H1 (cell line): Measurements from ENCODE around the gene PHF13. TPM values are rescaled to one million over a fixed set of nuclear protein-coding genes. Genes with fewer than 3 reads are reported as not detected.

ENCODE experiments used
- CTCF ChIA-PET: fragments of 300-600 bp; sonication (Branson Sonifier 250); formaldehyde crosslinking; loops from one replicate; lab custom pipeline; 2021; ENCODE audit not compliant: partially characterized antibody; lab: Charles Lee
- POLR2A ChIA-PET: fragments of 300-600 bp; sonication (Branson Sonifier 250); formaldehyde crosslinking; loops from one replicate; lab custom pipeline; 2021; ENCODE audit warnings: inconsistent platforms; ENCODE audit not compliant: partially characterized antibody; lab: Charles Lee
- DNase-seq, 2 experiments: peaks; one replicate each; pipeline versions ENCODE4 v3.0.0 to v3.0.0-alpha.2; 2010 to 2022; ENCODE audit warnings: low spot score in 2 of 2, low read depth in 1 of 2, mixed read lengths in 1 of 2
- FAIRE-seq: peaks from 2 replicates; lab custom pipeline; 2011; peaks lifted over from hg19 to GRCh38; lab: Jason Lieb, UNC
- H2AFZ ChIP-seq: 2 replicates; pipeline ENCODE4 v1.8.1; 2012; ENCODE audit warnings: low read length, inconsistent platforms
- H2AK5ac ChIP-seq: 2 replicates; pipeline ENCODE4 v1.6.1; 2013; ENCODE audit warnings: low read depth, low read length
- H2BK120ac ChIP-seq: replicated peaks from 2 replicates; pipeline ENCODE3; 2013; ENCODE audit warnings: low read depth, low read length, inconsistent platforms
- H2BK12ac ChIP-seq: 2 replicates; pipeline ENCODE4 v1.6.1; 2013; ENCODE audit warnings: low read depth, low read length
- H2BK15ac ChIP-seq: 2 replicates; pipeline ENCODE4 v1.6.1; 2013; ENCODE audit warnings: low read length
- H2BK20ac ChIP-seq: 2 replicates; pipeline ENCODE4 v1.6.1; 2013; ENCODE audit warnings: low read length
- H2BK5ac ChIP-seq: 2 replicates; pipeline ENCODE4 v1.6.1; 2013; ENCODE audit warnings: low read depth, low read length
- H3K14ac ChIP-seq: 2 replicates; pipeline ENCODE4 v1.6.1; 2013; ENCODE audit warnings: inconsistent platforms; ENCODE audit not compliant: insufficient read length
- H3K18ac ChIP-seq: 2 replicates; pipeline ENCODE4 v1.6.1; 2013; ENCODE audit warnings: low read length; ENCODE audit errors: extremely low read depth
- H3K23ac ChIP-seq: 2 replicates; pipeline ENCODE4 v1.6.1; 2013; ENCODE audit warnings: inconsistent platforms; ENCODE audit not compliant: insufficient read length
- H3K23me2 ChIP-seq: 2 replicates; pipeline ENCODE4 v1.6.1; 2013; ENCODE audit warnings: low read depth, low read length
- H3K27ac ChIP-seq: 2 replicates; pipeline ENCODE4 v1.6.1; 2011; ENCODE audit warnings: low read depth, low read length, inconsistent platforms
- H3K27me3 ChIP-seq, 4 experiments: replicated peaks in 1 of 4; 1 replicate in 1 of 4; 2 replicates in 3 of 4; pipeline versions ENCODE4 v1.6.1 to v1.8.1; 2011 to 2013; ENCODE audit warnings: low read length in 3 of 4, mild to moderate bottlenecking in 3 of 4, inconsistent platforms in 2 of 4, mixed read lengths in 2 of 4, moderate library complexity in 1 of 4; ENCODE audit not compliant: control insufficient read depth in 3 of 4, insufficient read depth in 3 of 4; ENCODE audit errors: extremely low read depth in 1 of 4
- H3K36me3 ChIP-seq, 4 experiments: 2 replicates each; pipeline versions ENCODE4 v1.6.1 to v1.8.1; 2011 to 2013; ENCODE audit warnings: mild to moderate bottlenecking in 4 of 4, low read length in 3 of 4, moderate library complexity in 2 of 4, control low read depth in 1 of 4, inconsistent platforms in 1 of 4; ENCODE audit not compliant: insufficient read depth in 4 of 4, control insufficient read depth in 2 of 4
- H3K4ac ChIP-seq: replicated peaks from 2 replicates; pipeline ENCODE3; 2013; ENCODE audit warnings: low read length, low read depth, mixed read lengths, inconsistent platforms; ENCODE audit not compliant: insufficient read length
- H3K4me1 ChIP-seq, 4 experiments: replicated peaks in 1 of 4; 1 replicate in 1 of 4; 2 replicates in 3 of 4; pipeline versions ENCODE4 v1.6.1 to v1.8.1; 2011 to 2013; ENCODE audit warnings: low read length in 3 of 4, inconsistent platforms in 2 of 4, mixed read lengths in 1 of 4; ENCODE audit not compliant: insufficient read depth in 4 of 4, control insufficient read depth in 3 of 4
- H3K4me2 ChIP-seq, 2 experiments: 2 replicates each; pipeline versions ENCODE4 v1.6.1 to v1.8.1; 2011 to 2013; ENCODE audit warnings: low read depth in 2 of 2, low read length in 2 of 2, control low read depth in 1 of 2, inconsistent platforms in 1 of 2, mild to moderate bottlenecking in 1 of 2; ENCODE audit not compliant: insufficient read depth in 1 of 2
- H3K4me3 ChIP-seq, 4 experiments: fragments of 200-600, 300-600 bp in 1 of 4; sonication (generic), shearing (Covaris generic), sonication (Bioruptor Twin) in 1 of 4; 2 replicates each; pipeline versions ENCODE4 v1.5.1 to v1.8.1; 2011 to 2016; ENCODE audit warnings: low read length in 4 of 4, low read depth in 3 of 4, control low read depth in 2 of 4, inconsistent platforms in 2 of 4, mild to moderate bottlenecking in 2 of 4, mixed read lengths in 1 of 4, moderate library complexity in 1 of 4; ENCODE audit not compliant: insufficient read depth in 2 of 4; ENCODE audit errors: extremely low read depth in 1 of 4
- H3K56ac ChIP-seq: replicated peaks from 2 replicates; pipeline ENCODE3; 2013; ENCODE audit warnings: low read depth, mild to moderate bottlenecking, mixed read lengths, low read length, inconsistent platforms; ENCODE audit not compliant: insufficient read length
- H3K79me1 ChIP-seq: 2 replicates; pipeline ENCODE4 v1.6.1; 2013; ENCODE audit warnings: low read depth, low read length, control low read depth
- H3K79me2 ChIP-seq, 2 experiments: 2 replicates each; pipeline versions ENCODE4 v1.6.1 to v1.8.1; 2012 to 2013; ENCODE audit warnings: low read length in 2 of 2, mild to moderate bottlenecking in 2 of 2, inconsistent platforms in 1 of 2; ENCODE audit not compliant: insufficient read depth in 2 of 2, control insufficient read depth in 1 of 2
- H3K9ac ChIP-seq, 4 experiments: replicated peaks in 1 of 4; 1 replicate in 1 of 4; 2 replicates in 3 of 4; pipeline versions ENCODE4 v1.6.1 to v1.8.1; 2011 to 2013; ENCODE audit warnings: low read depth in 3 of 4, low read length in 3 of 4, control low read depth in 2 of 4, mild to moderate bottlenecking in 2 of 4, moderate library complexity in 2 of 4, inconsistent platforms in 1 of 4; ENCODE audit errors: extremely low read depth in 1 of 4
- H3K9me3 ChIP-seq, 2 experiments: 2 replicates each; pipeline versions ENCODE4 v1.6.1 to v1.8.1; 2012 to 2013; ENCODE audit warnings: mild to moderate bottlenecking in 2 of 2, moderate library complexity in 2 of 2, control low read depth in 1 of 2, inconsistent platforms in 1 of 2, low read depth in 1 of 2, low read length in 1 of 2, mixed read lengths in 1 of 2; ENCODE audit not compliant: insufficient read depth in 2 of 2
- H4K20me1 ChIP-seq, 2 experiments: replicated peaks in 1 of 2; 2 replicates each; pipeline versions ENCODE3 to v1.8.1; 2011 to 2013; ENCODE audit warnings: inconsistent platforms in 2 of 2, low read length in 2 of 2, mild to moderate bottlenecking in 1 of 2; ENCODE audit not compliant: insufficient read depth in 2 of 2, control insufficient read depth in 1 of 2
- H4K5ac ChIP-seq: 2 replicates; pipeline ENCODE4 v1.6.1; 2013; ENCODE audit warnings: low read length, low read depth, mixed read lengths, inconsistent platforms; ENCODE audit not compliant: insufficient read length
- H4K8ac ChIP-seq: 2 replicates; pipeline ENCODE4 v1.8.0; 2013; ENCODE audit warnings: mild to moderate bottlenecking, moderate library complexity, low read length, inconsistent platforms; ENCODE audit not compliant: insufficient read depth; ENCODE audit errors: extremely low read depth
- H4K91ac ChIP-seq: replicated peaks from 2 replicates; pipeline ENCODE3; 2013; ENCODE audit warnings: low read length, mixed read lengths, inconsistent platforms; ENCODE audit not compliant: insufficient read length
- BRCA1 ChIP-seq: IDR thresholded peaks from 2 replicates; pipeline ENCODE4 v1.6.1; 2012; ENCODE audit warnings: low read depth, low read length, improper control_type of control experiment
- CTBP2 ChIP-seq: IDR thresholded peaks from 2 replicates; pipeline ENCODE4 v1.7.0; 2011; ENCODE audit warnings: borderline replicate concordance, mild to moderate bottlenecking, moderate library complexity, mixed read lengths, low read length; ENCODE audit not compliant: insufficient read depth, insufficient read length
- FOSL1 ChIP-seq: IDR thresholded peaks from 2 replicates; pipeline ENCODE4 v1.6.1; 2011; ENCODE audit warnings: mild to moderate bottlenecking, low read depth, low read length, moderate library complexity; ENCODE audit not compliant: insufficient read depth
- GABPA ChIP-seq: IDR thresholded peaks from 2 replicates; pipeline ENCODE4 v1.6.1; 2011; ENCODE audit warnings: mild to moderate bottlenecking, low read length, moderate library complexity, borderline replicate concordance; ENCODE audit not compliant: insufficient read depth
- HDAC6 ChIP-seq: IDR thresholded peaks from one replicate; pipeline ENCODE4 v1.7.1; 2012; ENCODE audit warnings: low read depth, mild to moderate bottlenecking, inconsistent platforms, low read length, moderate library complexity
- JUN ChIP-seq: IDR thresholded peaks from 2 replicates; pipeline ENCODE4 v1.6.1; 2011; ENCODE audit warnings: low read depth, mild to moderate bottlenecking, improper control_type of control experiment, low read length
- JUND ChIP-seq: IDR thresholded peaks from 2 replicates; pipeline ENCODE4 v1.6.1; 2011; ENCODE audit warnings: mild to moderate bottlenecking, improper control_type of control experiment, low read length
- SP2 ChIP-seq: IDR thresholded peaks from 2 replicates; pipeline ENCODE4 v1.6.1; 2012; ENCODE audit warnings: mild to moderate bottlenecking, low read length, inconsistent platforms
- SRF ChIP-seq: IDR thresholded peaks from 2 replicates; pipeline ENCODE4 v1.6.1; 2011; ENCODE audit warnings: mild to moderate bottlenecking, low read depth, low read length, moderate library complexity
- SUZ12 ChIP-seq: fragments of 200-600 bp; sonication (generic); IDR thresholded peaks from 2 replicates; pipeline ENCODE4 v1.6.1; 2012; ENCODE audit warnings: mild to moderate bottlenecking, inconsistent platforms, low read length, moderate library complexity, mixed read lengths
- WGBS, 2 experiments: shearing (Covaris generic) in 1 of 2; methylation state at CpG; one replicate each; pipeline versions ENCODE4 v1.1.6 to v1.1.7; 2013 to 2015; ENCODE audit warnings: low lambda C conversion rate in 2 of 2, mixed read lengths in 2 of 2, inconsistent platforms in 1 of 2, low coverage in 1 of 2, missing lambda C conversion rate in 1 of 2; ENCODE audit not compliant: insufficient replicate concordance in 2 of 2, insufficient coverage in 1 of 2, insufficient read length in 1 of 2; ENCODE audit errors: extremely low coverage in 1 of 2, missing lambda C conversion rate in 1 of 2; 5-methylcytosine and 5-hydroxymethylcytosine counted together
- polyA plus RNA-seq, 7 experiments: library from polyadenylated mRNA; depleted of rRNA in 3 of 7; stranded (reverse) in 5 of 7; unstranded in 2 of 7; fragments of >200 nt in 5 of 7; fragments of 200-250 nt in 2 of 7; gene quantifications; 1 replicate in 5 of 7; 2 replicates in 1 of 7; 4 replicates in 1 of 7; pipeline versions ENCODE4 v1.2.1 to v1.2.3, GENCODE V29; 2011 to 2013; ENCODE audit warnings: missing spikeins in 2 of 7, mixed read lengths in 2 of 7
- total RNA-seq: library from RNA; stranded (reverse); fragmentation: NEBNext Ultra II Directional; extraction: Animal tissue kit (Norgen Biotek cat#: 25700); gene quantifications from 2 replicates; pipeline ENCODE4 v1.2.1, GENCODE V29; 2021
- TF ChIP-seq, protein P1 (sequence below): IDR thresholded peaks from 2 replicates; pipeline ENCODE4 v1.6.1; 2012; ENCODE audit warnings: inconsistent platforms

PHF13 gene
- total and polyA plus RNA-seq, 2 of the 8 experiments (the other 6 are each of a cell fraction or from before 2014, with no cell fraction given): 11.7 to 39.6 TPM

DNA sequence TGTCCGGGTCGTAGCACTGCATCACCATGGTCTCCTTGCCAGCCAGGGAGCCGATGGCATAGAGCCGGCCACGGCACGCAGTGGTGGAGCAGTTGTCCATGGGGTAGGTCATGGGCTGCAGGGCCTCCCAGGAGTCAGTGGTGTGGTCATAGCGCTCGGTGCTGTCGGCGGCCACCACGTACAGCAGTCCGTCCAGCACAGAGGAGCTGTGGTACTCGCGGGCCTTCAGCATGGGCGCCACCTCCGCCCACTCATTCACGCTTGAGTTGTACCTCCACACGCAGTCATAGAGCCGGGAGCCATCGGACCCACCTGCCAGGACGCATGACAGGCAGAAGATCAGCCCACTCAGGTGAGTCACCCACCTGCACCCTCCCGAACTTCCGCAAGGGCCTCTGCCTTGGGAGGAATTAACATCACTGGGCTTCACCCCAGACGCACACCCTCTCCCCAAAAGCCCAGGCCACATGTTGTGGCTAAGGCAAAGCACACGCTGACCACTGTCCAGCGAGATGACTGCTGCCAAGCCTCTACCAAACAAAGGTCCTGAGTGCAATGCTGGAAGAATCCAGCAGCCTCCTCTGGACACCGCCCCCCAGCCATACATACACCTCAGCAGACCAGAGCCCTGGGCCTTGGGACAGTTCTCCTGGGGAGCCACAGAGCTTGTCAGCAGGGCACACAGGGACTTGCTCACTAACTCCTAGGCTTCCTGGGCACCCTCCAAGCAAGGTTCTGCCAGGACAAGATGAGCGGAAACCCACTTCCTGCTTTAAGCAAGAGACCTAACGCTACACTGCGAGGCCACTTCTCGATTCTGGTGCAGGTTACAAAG is 14.2 kb upstream of the PHF13 start:
- Histone ChIP-seq H3K9me3 (no peaks in the 10 kb centered on the region), H3K23ac (no peak overlapping the region), H2AFZ (no peak overlapping the region), H2BK15ac (no peak overlapping the region), H3K4ac (no peak overlapping the region), H2BK5ac (no peak overlapping the region; the same call in 1 of the 2 replicates), H2AK5ac (no peak overlapping the region), H3K27ac (no peak overlapping the region), H3K4me1 (peaks cover 0 to 13% (median 9%) of the 10 kb centered on the region in 4 experiments; a peak in 6 of 7 replicates), H4K20me1 (peaks cover 27 to 38% of the 10 kb centered on the region in 2 experiments), H3K79me1 (peaks cover 21% of the 10 kb centered on the region), H3K14ac (no peak overlapping the region), H3K79me2 (peaks cover 22 to 55% of the 10 kb centered on the region in 2 experiments; a peak in 3 of 4 replicates), H4K8ac (peak overlapping the region; percentile 62; the same call in 1 of the 2 replicates), H4K5ac (no peak overlapping the region), H3K27me3 (no peaks in the 10 kb centered on the region; a peak in 1 of 7 replicates), H3K23me2 (peaks cover 18% of the 10 kb centered on the region), H4K91ac (no peak overlapping the region), H3K4me3 (no peak overlapping the region), H3K56ac (no peak overlapping the region), H3K4me2 (peak overlapping the region; percentile 4 to 91; a peak in 3 of 4 replicates), H2BK120ac (no peak overlapping the region), H3K36me3 (peaks cover 10 to 30% (median 28%) of the 10 kb centered on the region in 4 experiments; a peak in 7 of 8 replicates), H2BK20ac (no peak overlapping the region), H3K9ac (no peak overlapping the region), H3K18ac (no peak overlapping the region), H2BK12ac (no peak overlapping the region)
- POLR2A ChIA-PET: interaction anchor here (1.0 to 10.8 kb wide), 6 partner anchors 11 to 45 kb away, joined by 3 to 196 read pairs (median 56); partner anchors contain the start of genes NOL9, TAS1R1, THAP3 and ZBTB48
- no peak for FAIRE-seq
- WGBS, 2 experiments: 92% methylated on average over 26 of the region's 31 CpGs; no CpG with 5 or more reads in 1 of the 2 experiments
- no peak for DNase-seq
- CTCF ChIA-PET: interaction anchor here (0.7 to 3.3 kb wide), 11 partner anchors 10 to 47 kb away, joined by 3 to 16 read pairs (median 4); partner anchors contain the start of genes TAS1R1 and THAP3
- no peak for TF ChIP-seq GABPA
- TF ChIP-seq FOSL1: no peak
- TF ChIP-seq JUN: no peak
- no peak for TF ChIP-seq SUZ12
- no peak for TF ChIP-seq HDAC6
- no peak for TF ChIP-seq SP2
- no peak for TF ChIP-seq SRF
- no peak for TF ChIP-seq JUND
- TF ChIP-seq CTBP2: no peak
- TF ChIP-seq BRCA1: no peak
- TF ChIP-seq, protein P1, sequence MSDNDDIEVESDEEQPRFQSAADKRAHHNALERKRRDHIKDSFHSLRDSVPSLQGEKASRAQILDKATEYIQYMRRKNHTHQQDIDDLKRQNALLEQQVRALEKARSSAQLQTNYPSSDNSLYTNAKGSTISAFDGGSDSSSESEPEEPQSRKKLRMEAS: no peak
